ENCODE data around the gene CPLANE2.
A peak's percentile ranks its signal among the peaks of the same experiment; 100 is the strongest.

The CPLANE2 gene

DNA sequence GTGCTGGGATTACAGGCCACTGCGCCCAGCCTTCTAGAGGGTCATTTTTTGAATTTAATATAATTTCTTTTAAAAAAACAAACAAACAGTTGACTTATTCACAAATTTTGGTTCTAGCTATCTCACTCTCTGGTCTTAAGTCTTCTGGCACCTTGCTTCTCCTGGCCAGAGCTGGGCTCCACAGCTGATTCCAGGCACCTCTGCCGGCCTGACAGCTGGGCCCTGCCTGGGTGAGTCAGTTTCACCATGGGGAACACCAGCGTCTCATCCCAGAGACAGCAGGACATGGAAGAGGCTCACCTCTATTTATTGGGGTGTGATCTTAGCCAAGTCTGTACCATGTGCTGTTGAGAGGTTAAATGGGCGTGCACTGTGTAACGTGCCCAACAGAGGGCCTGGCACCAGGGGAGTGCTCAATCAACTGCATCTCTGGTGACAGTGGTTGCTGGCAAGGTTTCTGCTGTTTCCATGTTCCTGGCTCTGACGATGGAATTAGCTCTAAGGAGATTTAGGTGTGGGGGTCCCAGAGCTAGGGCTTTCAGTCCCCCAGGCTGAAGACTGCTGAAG is 956 bp downstream of the CPLANE2 start:
- H3K9me3 Mint-ChIP-seq, result no peaks in the 10 kb centered on the region
- TF ChIP-seq, protein P1, sequence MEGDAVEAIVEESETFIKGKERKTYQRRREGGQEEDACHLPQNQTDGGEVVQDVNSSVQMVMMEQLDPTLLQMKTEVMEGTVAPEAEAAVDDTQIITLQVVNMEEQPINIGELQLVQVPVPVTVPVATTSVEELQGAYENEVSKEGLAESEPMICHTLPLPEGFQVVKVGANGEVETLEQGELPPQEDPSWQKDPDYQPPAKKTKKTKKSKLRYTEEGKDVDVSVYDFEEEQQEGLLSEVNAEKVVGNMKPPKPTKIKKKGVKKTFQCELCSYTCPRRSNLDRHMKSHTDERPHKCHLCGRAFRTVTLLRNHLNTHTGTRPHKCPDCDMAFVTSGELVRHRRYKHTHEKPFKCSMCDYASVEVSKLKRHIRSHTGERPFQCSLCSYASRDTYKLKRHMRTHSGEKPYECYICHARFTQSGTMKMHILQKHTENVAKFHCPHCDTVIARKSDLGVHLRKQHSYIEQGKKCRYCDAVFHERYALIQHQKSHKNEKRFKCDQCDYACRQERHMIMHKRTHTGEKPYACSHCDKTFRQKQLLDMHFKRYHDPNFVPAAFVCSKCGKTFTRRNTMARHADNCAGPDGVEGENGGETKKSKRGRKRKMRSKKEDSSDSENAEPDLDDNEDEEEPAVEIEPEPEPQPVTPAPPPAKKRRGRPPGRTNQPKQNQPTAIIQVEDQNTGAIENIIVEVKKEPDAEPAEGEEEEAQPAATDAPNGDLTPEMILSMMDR (IDR thresholded peaks at IDR 0.05; ENCODE audit: unreplicated experiment in 3 of 3), result peak in 2 of 3 experiments; percentile 12 to 24
- H3K4me1 Mint-ChIP-seq, result peaks cover 17% of the 10 kb centered on the region
- peak overlapping the region; percentile 87 to 91 (median 88) for H3K4me3 Mint-ChIP-seq
- no peaks in the 10 kb centered on the region for H3K36me3 Mint-ChIP-seq (ENCODE audit: low read depth)
- peak overlapping the region; percentile 71 to 92 (median 88) for H3K27ac Mint-ChIP-seq
- peaks cover 1% of the 10 kb centered on the region for H3K27me3 Mint-ChIP-seq (ENCODE audit: low read depth)

DNA sequence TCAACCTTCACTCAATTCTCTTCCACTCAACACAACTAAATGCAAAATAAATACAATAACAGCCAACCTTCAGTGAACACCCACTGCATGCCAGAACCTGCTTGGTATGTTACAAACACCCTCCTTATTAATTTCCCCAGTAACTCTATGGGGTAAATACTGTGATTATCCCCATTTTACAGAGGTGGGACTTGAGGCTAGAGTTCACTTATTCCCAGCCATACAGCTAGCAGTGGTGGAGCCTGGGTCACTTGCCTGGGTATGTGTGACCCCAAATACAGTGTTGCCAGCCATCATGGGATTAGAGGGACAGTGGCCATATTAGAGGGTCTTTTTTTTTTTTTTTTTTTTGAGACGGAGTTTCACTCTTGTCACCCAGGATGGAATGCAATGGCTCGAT is 1.6 kb downstream of the CPLANE2 start:
- H3K27ac Mint-ChIP-seq, result no peak overlapping the region
- no peaks in the 10 kb centered on the region for H3K36me3 Mint-ChIP-seq (ENCODE audit: low read depth)
- H3K4me1 Mint-ChIP-seq, result peaks cover 16% of the 10 kb centered on the region
- peaks cover 2% of the 10 kb centered on the region for H3K27me3 Mint-ChIP-seq (ENCODE audit: low read depth)
- H3K4me3 Mint-ChIP-seq, result peak overlapping the region; percentile 1 to 50 (median 39)
- H3K9me3 Mint-ChIP-seq, result no peaks in the 10 kb centered on the region
- TF ChIP-seq, protein P1 (IDR thresholded peaks at IDR 0.05; ENCODE audit: unreplicated experiment in 3 of 3), result no peak

DNA sequence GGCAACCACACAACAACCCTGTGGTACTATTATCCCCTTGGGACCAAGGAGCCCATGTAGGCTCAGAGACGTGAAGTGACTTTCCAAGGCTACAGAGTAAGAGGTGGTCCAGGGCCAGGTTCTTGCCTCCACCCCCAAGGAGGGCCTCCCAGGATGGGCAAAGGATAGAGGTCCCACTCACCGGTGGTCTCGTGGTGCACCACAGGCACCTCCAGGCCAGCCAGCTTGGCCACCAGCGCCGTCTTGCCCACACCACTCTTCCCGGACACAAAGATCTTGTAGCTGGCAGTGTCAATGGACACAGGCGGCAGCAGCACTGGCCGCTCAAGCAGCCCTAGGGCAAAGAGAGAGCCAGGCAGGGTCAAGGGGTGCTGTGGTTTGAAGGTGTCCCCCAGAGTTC is 3.6 kb downstream of the CPLANE2 start:
- TF ChIP-seq, protein P1 (IDR thresholded peaks at IDR 0.05; ENCODE audit: unreplicated experiment in 3 of 3), result no peak
- peaks cover 16% of the 10 kb centered on the region for H3K4me1 Mint-ChIP-seq
- H3K27me3 Mint-ChIP-seq (ENCODE audit: low read depth), result peaks cover 20% of the 10 kb centered on the region
- H3K36me3 Mint-ChIP-seq (ENCODE audit: low read depth), result no peaks in the 10 kb centered on the region
- no peak overlapping the region for H3K4me3 Mint-ChIP-seq
- no peaks in the 10 kb centered on the region for H3K9me3 Mint-ChIP-seq
- H3K27ac Mint-ChIP-seq, result no peak overlapping the region

DNA sequence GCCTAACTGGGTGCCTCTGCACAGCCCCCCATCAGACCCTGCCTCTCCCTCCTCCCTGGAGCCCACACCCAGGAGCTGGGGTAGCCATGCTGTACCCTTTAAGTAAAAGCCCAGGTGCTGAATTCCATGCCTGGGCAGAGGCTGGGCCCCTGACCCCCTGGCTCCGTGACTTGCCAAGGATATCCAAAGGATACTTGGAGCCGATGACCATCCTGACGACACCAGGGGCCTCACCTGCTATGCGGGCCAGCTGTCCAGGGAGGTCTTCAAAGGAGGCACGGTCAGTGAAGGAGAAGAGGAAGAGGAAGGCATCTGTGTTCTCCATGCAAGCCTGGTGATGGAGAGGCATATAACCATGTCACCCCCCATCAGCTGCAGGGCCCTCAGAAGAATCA is 4.7 kb downstream of the CPLANE2 start:
- H3K27ac Mint-ChIP-seq, result no peak overlapping the region
- peaks cover 31% of the 10 kb centered on the region for H3K27me3 Mint-ChIP-seq (ENCODE audit: low read depth)
- H3K4me1 Mint-ChIP-seq, result peaks cover 19% of the 10 kb centered on the region
- TF ChIP-seq, protein P1 (IDR thresholded peaks at IDR 0.05; ENCODE audit: unreplicated experiment in 3 of 3), result no peak
- no peaks in the 10 kb centered on the region for H3K36me3 Mint-ChIP-seq (ENCODE audit: low read depth)
- no peak overlapping the region for H3K4me3 Mint-ChIP-seq
- H3K9me3 Mint-ChIP-seq, result no peaks in the 10 kb centered on the region

DNA sequence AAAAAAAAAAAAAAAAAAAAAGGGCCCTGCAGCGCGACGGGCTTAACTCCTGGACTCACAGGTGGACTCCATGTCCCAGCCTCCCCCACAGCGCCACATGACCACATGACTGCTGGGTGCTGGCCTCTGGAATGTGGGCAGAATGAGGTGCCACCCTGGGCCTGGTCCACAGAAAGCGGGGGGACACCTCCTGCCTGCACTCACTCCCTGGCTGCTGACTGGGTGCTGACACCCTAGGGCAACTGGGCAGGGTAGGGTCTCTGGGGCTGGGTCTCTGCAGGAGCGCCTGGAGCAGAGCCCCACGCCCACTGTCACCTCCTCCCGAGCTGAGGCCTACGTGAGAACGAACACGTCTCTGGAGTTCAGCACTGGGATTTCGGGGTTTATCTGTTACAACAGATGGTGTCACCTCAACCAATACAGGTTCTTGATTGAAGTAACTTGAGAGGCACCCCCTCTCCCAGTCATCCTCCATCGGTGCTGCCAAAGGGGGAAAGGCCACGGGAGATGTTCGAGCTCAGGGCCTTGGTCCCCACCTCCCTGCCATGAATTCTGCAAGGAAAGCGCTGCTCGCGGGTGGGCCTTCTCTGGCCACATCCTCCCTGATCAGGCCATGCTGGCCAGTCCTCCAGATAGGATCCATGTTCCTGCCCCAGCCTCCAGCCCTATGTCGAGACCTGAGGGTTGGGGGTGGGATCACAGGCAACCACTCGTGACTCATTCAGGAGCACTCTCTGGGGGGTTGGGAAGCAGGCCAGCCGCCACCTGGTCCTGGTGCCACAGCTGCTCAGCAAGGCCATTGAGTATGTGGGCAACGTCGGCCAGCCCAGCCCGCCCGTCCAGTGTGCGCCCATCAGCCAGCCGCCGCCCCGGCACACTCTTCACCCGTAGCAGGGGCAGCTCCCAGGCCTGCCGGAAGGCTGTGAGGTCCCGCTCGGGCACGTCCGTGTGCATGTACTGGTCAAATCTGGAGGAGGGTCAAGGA is 5.4 kb downstream of the CPLANE2 start:
- Mint-ChIP-seq H3K4me3 (no peak overlapping the region), H3K4me1 (peaks cover 15% of the 10 kb centered on the region), H3K9me3 (no peaks in the 10 kb centered on the region), H3K27ac (no peak overlapping the region), H3K27me3 (ENCODE audit: low read depth) (peaks cover 38% of the 10 kb centered on the region), H3K36me3 (ENCODE audit: low read depth) (no peaks in the 10 kb centered on the region)
- TF ChIP-seq, protein P1 (IDR thresholded peaks at IDR 0.05; ENCODE audit: unreplicated experiment in 3 of 3), result no peak
